CD8-positive, alpha-beta memory T cell (primary cell): ENCODE measurements around the gene RIMS3. TPM values are rescaled to one million over a fixed set of nuclear protein-coding genes. Genes with fewer than 3 reads are reported as not detected.
A peak's percentile ranks its signal among the peaks of the same experiment; 100 is the strongest.

Experiments
- CTCF ChIA-PET: fragments of 350-600 bp; sonication (Branson Sonifier 250); formaldehyde crosslinking; loops from one replicate; lab custom pipeline; 2021; ENCODE audit warnings: antibody characterized with exemption; lab: Charles Lee
- POLR2A ChIA-PET: fragments of 350-600 bp; sonication (Branson Sonifier 250); formaldehyde crosslinking; loops from one replicate; lab custom pipeline; 2021; ENCODE audit warnings: antibody characterized with exemption; lab: Charles Lee
- DNase-seq, 5 donors: peaks; one replicate each; pipeline versions ENCODE4 v3.0.0 to v3.0.0-alpha.2; 2020 to 2022; ENCODE audit warnings: mixed read lengths in 1 of 5
- H3K27ac ChIP-seq: one replicate; pipeline ENCODE4 v1.7.0; 2013; ENCODE audit warnings: low read depth, mild to moderate bottlenecking, low read length, moderate library complexity
- H3K27me3 ChIP-seq: 2 replicates; pipeline ENCODE4 v1.7.0; 2013; ENCODE audit warnings: low read length, mild to moderate bottlenecking; ENCODE audit not compliant: insufficient read depth, poor library complexity, severe bottlenecking
- H3K36me3 ChIP-seq: 2 replicates; pipeline ENCODE4 v1.7.0; 2013; ENCODE audit warnings: mild to moderate bottlenecking, low read length, moderate library complexity; ENCODE audit not compliant: insufficient read depth
- H3K4me1 ChIP-seq: 2 replicates; pipeline ENCODE4 v1.7.0; 2013; ENCODE audit warnings: mild to moderate bottlenecking, low read length, moderate library complexity; ENCODE audit not compliant: insufficient read depth
- H3K4me3 ChIP-seq: 2 replicates; pipeline ENCODE4 v1.7.0; 2013; ENCODE audit warnings: mild to moderate bottlenecking, low read length
- H3K9me3 ChIP-seq: 2 replicates; pipeline ENCODE4 v1.7.0; 2013; ENCODE audit warnings: mild to moderate bottlenecking, low read length
- H3K27ac Mint-ChIP-seq, 8 donors: one replicate each; pipeline ENCODE4 v1.8.0; 2020 to 2021; ENCODE audit warnings: mixed read lengths in 8 of 8, mild to moderate bottlenecking in 6 of 8, inconsistent platforms in 3 of 8, moderate library complexity in 3 of 8
- H3K27me3 Mint-ChIP-seq, 2 donors: one replicate each; pipeline ENCODE4 v1.8.0; 2020 to 2021; ENCODE audit warnings: mixed read lengths in 2 of 2, mild to moderate bottlenecking in 1 of 2, moderate library complexity in 1 of 2
- H3K36me3 Mint-ChIP-seq, 3 donors: one replicate each; pipeline ENCODE4 v1.8.0; 2020 to 2021; ENCODE audit warnings: mixed read lengths in 3 of 3, inconsistent platforms in 1 of 3, mild to moderate bottlenecking in 1 of 3
- H3K4me1 Mint-ChIP-seq, 3 donors: one replicate each; pipeline ENCODE4 v1.8.0; 2020 to 2021; ENCODE audit warnings: mixed read lengths in 3 of 3, inconsistent platforms in 1 of 3, mild to moderate bottlenecking in 1 of 3
- H3K4me3 Mint-ChIP-seq, 7 donors: one replicate each; pipeline ENCODE4 v1.8.0; 2020 to 2021; ENCODE audit warnings: mixed read lengths in 7 of 7, mild to moderate bottlenecking in 6 of 7, moderate library complexity in 4 of 7, inconsistent platforms in 2 of 7
- H3K9me3 Mint-ChIP-seq, 5 donors: one replicate each; pipeline ENCODE4 v1.8.0; 2020 to 2022; ENCODE audit warnings: mixed read lengths in 5 of 5, mild to moderate bottlenecking in 3 of 5, moderate library complexity in 2 of 5, inconsistent platforms in 1 of 5
- polyA plus RNA-seq: library from polyadenylated mRNA; unstranded; fragments of 300-500 nt; fragmentation: Illumina TruSeq; gene quantifications from one replicate; pipeline ENCODE4 v1.2.3, GENCODE V29; 2021
- total RNA-seq, 2 experiments: library from RNA; stranded (reverse); gene quantifications; one replicate each; pipeline ENCODE4 v1.2.3, GENCODE V29; 2021

Gene RIMS3
- total and polyA plus RNA-seq, 3 experiments from 2014 or later, result 1.4 to 5.4 (median 1.7) TPM

DNA sequence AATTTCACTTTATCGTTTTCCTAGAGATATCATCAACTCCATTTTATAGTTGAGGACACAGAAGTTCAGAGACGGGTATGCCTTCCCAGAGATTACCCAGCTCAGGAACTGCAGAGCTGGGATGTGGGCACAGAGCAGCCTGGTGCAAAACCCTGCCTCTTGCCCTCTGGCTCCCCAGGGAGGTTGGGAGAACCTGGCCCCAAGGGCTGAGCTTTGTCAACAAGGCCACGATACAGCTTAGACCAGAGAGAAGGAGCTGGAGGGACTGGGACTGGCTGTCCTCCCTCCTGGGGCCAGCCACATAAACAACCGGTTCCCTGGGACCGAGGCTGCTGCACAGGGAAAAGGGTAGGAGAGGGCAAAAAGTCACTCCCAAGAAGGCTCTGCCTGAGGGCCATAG, 3.8 kb downstream of the RIMS3 start:
- ChIA-PET POLR2A (interaction anchor here (0.6 kb wide), 1 partner anchor 29 kb away, joined by 3 read pairs; no protein-coding TSS in a partner anchor), CTCF (no interaction called here)
- Mint-ChIP-seq H3K9me3 (no peaks in the 10 kb centered on the region), H3K4me3 (no peak overlapping the region), H3K36me3 (no peaks in the 10 kb centered on the region), H3K4me1 (peaks cover 18 to 32% (median 20%) of the 10 kb centered on the region in 3 donors), H3K27ac (no peak overlapping the region), H3K27me3 (peaks cover 0 to 1% of the 10 kb centered on the region in 2 donors)
- Histone ChIP-seq H3K36me3 (no peaks in the 10 kb centered on the region), H3K4me3 (no peak overlapping the region), H3K27ac (no peak overlapping the region), H3K27me3 (no peaks in the 10 kb centered on the region), H3K4me1 (peaks cover 17% of the 10 kb centered on the region), H3K9me3 (no peaks in the 10 kb centered on the region)
- no peak for DNase-seq

DNA sequence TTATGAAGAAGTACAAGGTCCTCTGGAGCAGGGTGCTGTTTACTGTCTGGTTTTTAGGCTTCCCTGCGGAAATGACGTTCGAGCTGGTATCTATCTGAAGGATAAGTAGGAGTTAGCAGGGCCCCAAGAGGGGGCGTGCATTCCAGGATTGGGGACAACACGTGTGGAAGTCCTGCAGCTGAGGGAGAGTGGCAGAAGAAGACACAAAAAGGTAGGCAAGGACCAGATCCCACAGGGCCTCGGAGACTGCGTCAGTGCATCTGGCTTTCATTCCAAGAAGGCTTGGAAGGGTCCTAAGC, 5.9 kb downstream of the RIMS3 start:
- Mint-ChIP-seq H3K4me1 (peaks cover 11 to 19% (median 11%) of the 10 kb centered on the region in 3 donors), H3K9me3 (no peaks in the 10 kb centered on the region), H3K27me3 (peaks cover 1 to 3% of the 10 kb centered on the region in 2 donors), H3K27ac (no peak overlapping the region), H3K4me3 (no peak overlapping the region), H3K36me3 (no peaks in the 10 kb centered on the region)
- H3K36me3 ChIP-seq, result no peaks in the 10 kb centered on the region
- no peaks in the 10 kb centered on the region for H3K27me3 ChIP-seq
- DNase-seq, result no peak
- ChIA-PET CTCF (interaction anchor here (1.4 kb wide), 1 partner anchor 13 kb away, joined by 5 read pairs; no protein-coding TSS in a partner anchor), POLR2A (interaction anchor here (0.6 kb wide), 1 partner anchor 182 kb away, joined by 4 read pairs; the partner anchor contains the start of gene ZFP69)
- no peaks in the 10 kb centered on the region for H3K9me3 ChIP-seq
- no peak overlapping the region for H3K27ac ChIP-seq
- H3K4me1 ChIP-seq, result peaks cover 2% of the 10 kb centered on the region
- no peak overlapping the region for H3K4me3 ChIP-seq

DNA sequence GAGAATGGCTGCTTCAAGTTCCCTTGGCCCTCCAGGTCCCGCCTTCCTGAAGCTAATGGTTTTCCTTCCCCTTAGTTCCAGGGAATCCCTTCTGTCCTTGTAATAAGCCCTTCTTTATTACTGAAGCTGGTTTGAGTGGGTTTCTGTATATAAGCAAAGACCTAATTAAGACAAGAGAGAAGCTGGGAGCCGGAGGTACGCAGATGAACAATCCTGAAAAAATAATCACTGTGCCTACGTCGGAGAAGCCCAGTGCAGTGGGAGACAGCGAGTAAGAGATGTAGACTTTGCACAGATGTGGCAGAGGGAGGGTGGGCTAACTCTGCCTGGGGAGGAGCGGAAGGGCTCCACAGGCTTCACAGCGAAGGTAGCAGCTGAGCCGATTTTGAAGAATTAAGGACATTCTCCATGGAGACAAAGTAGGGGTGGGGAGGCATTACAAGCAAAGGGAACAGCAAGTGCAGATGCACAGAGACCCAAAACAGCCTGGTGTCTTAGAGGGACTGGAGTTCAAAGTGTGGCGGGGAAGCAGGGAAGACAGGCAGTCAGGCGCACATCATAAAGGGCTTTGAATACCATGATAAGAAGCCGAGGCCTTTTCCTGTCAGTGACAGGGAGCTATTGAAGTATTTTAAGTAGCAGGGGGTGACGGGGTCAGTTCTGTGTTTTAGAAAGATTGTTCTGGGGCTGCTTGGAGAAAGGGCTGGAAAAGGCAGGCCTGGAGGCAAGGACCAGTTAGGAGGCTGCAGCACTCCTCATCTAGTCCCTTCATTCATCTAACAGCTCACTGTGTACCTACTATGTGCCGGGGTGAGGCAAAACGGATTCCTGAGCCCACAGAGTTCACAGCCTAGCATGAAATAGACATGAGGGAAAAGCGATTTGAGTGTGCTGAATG, 6.5 kb downstream of the RIMS3 start:
- H3K27ac ChIP-seq, result no peak overlapping the region
- CTCF ChIA-PET, result interaction anchor here (0.8 to 1.4 kb wide), 2 partner anchors 12 to 14 kb away, joined by 3 to 5 read pairs; no protein-coding TSS in a partner anchor
- Mint-ChIP-seq H3K27ac (no peak overlapping the region), H3K27me3 (peaks cover 1 to 5% of the 10 kb centered on the region in 2 donors), H3K9me3 (no peaks in the 10 kb centered on the region), H3K36me3 (no peaks in the 10 kb centered on the region), H3K4me3 (no peak overlapping the region), H3K4me1 (peaks cover 7 to 17% (median 15%) of the 10 kb centered on the region in 3 donors)
- H3K27me3 ChIP-seq, result no peaks in the 10 kb centered on the region
- no peaks in the 10 kb centered on the region for H3K36me3 ChIP-seq
- H3K9me3 ChIP-seq, result no peaks in the 10 kb centered on the region
- POLR2A ChIA-PET, result no interaction called here
- DNase-seq, result no peak
- H3K4me3 ChIP-seq, result no peak overlapping the region
- H3K4me1 ChIP-seq, result no peaks in the 10 kb centered on the region

DNA sequence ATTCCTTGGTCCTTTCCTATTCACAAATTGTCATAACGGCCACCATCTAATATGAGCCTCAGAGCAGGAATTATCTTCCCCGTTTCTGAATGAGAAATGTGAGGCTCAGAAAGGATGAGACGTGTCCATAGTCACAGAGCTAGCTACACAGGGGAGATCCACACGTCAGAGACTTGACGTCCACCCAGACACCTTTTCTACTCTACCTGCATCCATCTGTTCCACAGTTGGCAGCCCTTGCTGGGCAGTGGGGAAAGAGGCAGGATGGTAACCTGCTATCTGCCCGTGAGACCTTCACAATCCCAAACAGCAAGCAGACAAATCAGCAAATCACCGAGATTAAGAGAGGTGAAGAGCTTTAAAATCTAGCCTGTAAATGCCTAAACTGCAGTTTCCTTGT, 8.4 kb downstream of the RIMS3 start:
- CTCF ChIA-PET, result interaction anchor here (1.2 kb wide), 1 partner anchor 12 kb away, joined by 4 read pairs; no protein-coding TSS in a partner anchor

DNA sequence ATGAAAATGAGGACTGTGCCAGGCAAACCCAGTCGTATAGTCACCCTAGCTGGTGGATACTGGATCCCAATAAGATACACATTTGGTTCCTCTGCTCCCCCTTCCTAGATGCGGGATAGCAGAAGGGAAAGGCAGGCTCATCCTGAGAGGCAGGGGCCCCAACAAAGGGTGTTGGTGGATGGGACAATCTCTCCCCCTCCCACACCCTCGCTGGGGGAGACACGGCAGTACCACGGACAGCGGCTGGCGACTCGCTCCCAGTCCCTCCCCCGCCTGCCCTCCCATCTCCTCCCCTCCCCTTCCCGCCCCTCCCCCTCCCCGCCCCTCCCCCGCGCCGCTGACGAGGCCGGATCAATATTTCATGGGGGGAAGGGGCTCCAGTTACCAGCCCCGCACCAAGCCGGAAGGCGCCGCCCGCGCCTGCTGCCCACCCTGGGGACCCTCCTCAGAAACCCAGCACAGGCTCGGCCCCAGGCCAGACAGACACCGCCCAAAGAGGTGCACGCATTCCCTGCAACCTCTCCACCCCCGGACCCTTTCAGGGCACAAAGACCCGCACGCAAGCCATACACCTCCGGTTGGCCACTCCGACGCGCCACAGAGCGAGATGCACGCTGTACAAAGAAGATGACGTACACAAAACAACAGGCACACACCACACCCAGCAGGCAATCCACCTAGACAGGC, 11.5 kb downstream of the RIMS3 start:
- peaks cover 5 to 9% (median 7%) of the 10 kb centered on the region in 3 donors for H3K4me1 Mint-ChIP-seq
- peak overlapping the region in 1 of 8 donors; percentile 81 for H3K27ac Mint-ChIP-seq
- no peak for DNase-seq
- peaks cover 0 to 7% of the 10 kb centered on the region in 2 donors for H3K27me3 Mint-ChIP-seq
- POLR2A ChIA-PET, result no interaction called here
- Histone ChIP-seq H3K27ac (no peak overlapping the region), H3K36me3 (no peaks in the 10 kb centered on the region), H3K4me3 (no peak overlapping the region), H3K27me3 (no peaks in the 10 kb centered on the region), H3K9me3 (no peaks in the 10 kb centered on the region), H3K4me1 (no peaks in the 10 kb centered on the region)
- H3K9me3 Mint-ChIP-seq, result no peaks in the 10 kb centered on the region
- no peaks in the 10 kb centered on the region for H3K36me3 Mint-ChIP-seq
- H3K4me3 Mint-ChIP-seq, result no peak overlapping the region
- CTCF ChIA-PET, result no interaction called here

More for the DNA sequence above, 8.4 kb downstream of the RIMS3 start:
- Mint-ChIP-seq H3K9me3 (no peaks in the 10 kb centered on the region), H3K27ac (no peak overlapping the region), H3K27me3 (peaks cover 1 to 5% of the 10 kb centered on the region in 2 donors), H3K4me3 (no peak overlapping the region), H3K36me3 (no peaks in the 10 kb centered on the region), H3K4me1 (peaks cover 0 to 5% (median 4%) of the 10 kb centered on the region in 3 donors)
- DNase-seq, result no peak
- Histone ChIP-seq H3K9me3 (no peaks in the 10 kb centered on the region), H3K27me3 (no peaks in the 10 kb centered on the region), H3K4me1 (no peaks in the 10 kb centered on the region), H3K36me3 (no peaks in the 10 kb centered on the region), H3K27ac (no peak overlapping the region), H3K4me3 (no peak overlapping the region)
- POLR2A ChIA-PET, result interaction anchor here (0.6 kb wide), 1 partner anchor 148 kb away, joined by 3 read pairs; no protein-coding TSS in a partner anchor

DNA sequence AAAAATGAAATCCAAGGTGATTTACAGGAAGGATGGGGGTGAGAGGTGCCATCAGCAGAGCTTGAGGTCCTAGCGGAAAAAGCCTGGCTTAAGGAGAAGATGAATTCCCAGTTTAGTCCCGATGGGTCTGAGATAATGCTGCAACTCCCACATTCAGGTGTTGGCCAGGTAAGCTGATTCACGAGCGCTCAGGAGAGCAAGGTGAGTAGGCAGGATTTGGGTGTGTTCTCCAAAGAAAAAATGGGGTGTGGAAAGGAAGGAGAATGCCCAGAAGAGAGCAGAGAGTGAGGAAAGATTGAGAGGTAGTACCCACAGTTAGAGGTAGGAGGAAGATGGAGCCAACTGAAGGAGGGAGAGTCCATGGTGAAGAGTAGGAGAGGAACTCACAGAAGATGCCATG, 12.5 kb downstream of the RIMS3 start:
- H3K4me1 Mint-ChIP-seq, result peaks cover 5 to 10% (median 8%) of the 10 kb centered on the region in 3 donors
- Histone ChIP-seq H3K4me3 (no peak overlapping the region), H3K36me3 (no peaks in the 10 kb centered on the region), H3K27ac (no peak overlapping the region), H3K9me3 (no peaks in the 10 kb centered on the region), H3K4me1 (no peaks in the 10 kb centered on the region), H3K27me3 (no peaks in the 10 kb centered on the region)
- DNase-seq, result no peak
- H3K27me3 Mint-ChIP-seq, result peaks cover 0 to 11% of the 10 kb centered on the region in 2 donors
- no peaks in the 10 kb centered on the region for H3K9me3 Mint-ChIP-seq
- H3K4me3 Mint-ChIP-seq, result no peak overlapping the region
- CTCF ChIA-PET, result no interaction called here
- H3K27ac Mint-ChIP-seq, result no peak overlapping the region
- no peaks in the 10 kb centered on the region for H3K36me3 Mint-ChIP-seq
- POLR2A ChIA-PET, result no interaction called here

DNA sequence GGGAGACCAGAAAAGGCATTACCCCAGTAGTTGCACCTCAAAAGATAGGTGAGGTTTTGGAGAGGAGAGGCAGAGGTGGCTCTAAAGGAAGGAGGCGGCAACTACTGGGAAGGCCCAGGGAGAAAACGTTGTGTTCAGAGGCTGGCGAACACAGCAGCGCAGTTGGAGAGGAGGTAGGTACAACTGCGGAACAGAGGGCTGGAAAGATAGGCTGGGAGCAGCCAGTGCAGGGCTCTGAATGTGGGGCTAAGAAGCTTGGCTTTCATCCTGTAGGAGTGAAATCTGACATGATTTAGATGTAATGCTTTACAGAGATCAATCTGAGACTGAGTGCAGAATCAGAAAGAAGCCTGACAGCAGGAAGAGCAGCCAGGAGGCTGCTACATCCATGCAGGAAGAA, 13.0 kb downstream of the RIMS3 start:
- Mint-ChIP-seq H3K4me1 (peaks cover 5 to 10% (median 8%) of the 10 kb centered on the region in 3 donors), H3K27ac (no peak overlapping the region), H3K27me3 (peaks cover 0 to 12% of the 10 kb centered on the region in 2 donors), H3K36me3 (no peaks in the 10 kb centered on the region), H3K9me3 (no peaks in the 10 kb centered on the region), H3K4me3 (no peak overlapping the region)
- H3K9me3 ChIP-seq, result no peaks in the 10 kb centered on the region
- no peaks in the 10 kb centered on the region for H3K4me1 ChIP-seq
- no peaks in the 10 kb centered on the region for H3K27me3 ChIP-seq
- H3K27ac ChIP-seq, result no peak overlapping the region
- no peak for DNase-seq
- no peaks in the 10 kb centered on the region for H3K36me3 ChIP-seq
- H3K4me3 ChIP-seq, result no peak overlapping the region
- POLR2A ChIA-PET, result no interaction called here
- CTCF ChIA-PET, result no interaction called here
